T-helper 9 cell (primary cell): ENCODE results near the gene SLC44A5.
"Not testable (repeated sequence)": the region's sequence is repeated elsewhere in the genome, so short reads cannot be mapped to it uniquely, and the experiment has no call there.

Source experiments
- DNase-seq: peaks from one replicate; pipeline ENCODE4 v3.0.0-alpha.2; 2020

The SLC44A5 gene

DNA sequence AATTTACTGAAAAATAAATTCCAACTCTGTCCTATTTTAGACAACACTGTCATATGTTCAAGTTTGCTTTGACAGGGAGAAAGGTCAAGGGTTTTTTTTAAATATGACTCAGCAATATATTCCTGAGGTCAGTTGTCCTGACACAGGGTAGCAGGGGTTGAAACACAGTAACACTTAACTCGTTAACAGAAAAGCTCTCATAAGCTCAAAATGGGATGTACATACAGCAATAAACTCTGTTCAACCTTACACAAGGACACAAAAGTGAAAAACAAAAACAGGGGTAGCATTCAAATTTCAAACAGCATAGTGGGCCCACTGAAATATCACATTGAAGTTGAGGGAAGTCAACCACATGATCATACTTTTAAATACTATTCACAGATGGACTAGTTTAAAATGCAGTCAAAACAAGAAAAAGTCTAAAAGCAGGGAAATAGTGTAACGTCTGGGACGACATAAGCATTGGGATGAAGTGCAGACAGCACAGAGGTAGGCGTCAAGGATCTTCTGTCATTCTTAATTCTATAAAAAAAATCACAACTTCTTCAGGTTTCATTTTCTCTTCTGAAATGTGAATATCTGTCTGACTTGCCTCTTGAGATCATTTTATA, 89.9 kb downstream of the SLC44A5 start:
- DNase-seq, result no peak

DNA sequence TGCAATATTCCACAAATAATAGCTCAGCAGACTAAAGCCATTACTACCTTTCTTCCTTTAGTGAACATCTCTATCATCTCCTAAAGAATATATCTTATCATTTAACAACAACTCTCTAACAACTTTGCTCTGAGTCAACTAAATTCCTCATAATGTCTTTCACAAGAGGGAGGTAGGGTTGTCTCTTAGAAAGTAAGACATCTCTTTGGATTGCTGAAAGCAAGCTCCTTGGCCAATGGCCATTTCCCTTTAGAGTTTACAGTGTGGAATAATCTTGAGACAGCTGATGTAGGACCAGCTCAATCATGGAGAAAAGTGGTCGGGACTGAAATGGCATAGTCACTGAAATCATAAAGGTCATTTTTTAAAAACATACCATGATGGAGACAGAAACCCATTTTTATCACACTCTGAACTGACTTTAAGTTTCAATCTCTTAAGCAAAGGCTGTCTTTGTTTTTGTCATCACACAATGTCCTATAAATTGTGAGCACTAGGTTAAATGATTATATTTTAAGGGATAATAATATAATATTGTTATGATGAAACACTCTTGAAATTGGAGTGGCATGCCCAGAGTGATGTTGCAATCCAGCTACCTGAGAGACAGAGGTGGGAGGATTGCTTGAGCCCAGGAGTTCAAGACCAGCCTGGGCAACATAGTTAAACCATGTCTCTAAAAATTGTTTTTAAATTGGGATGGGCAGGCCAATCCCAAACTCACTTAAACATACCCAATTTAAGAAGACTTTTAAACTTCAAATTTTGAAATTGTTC, 91.1 kb downstream of the SLC44A5 start:
- no peak for DNase-seq

DNA sequence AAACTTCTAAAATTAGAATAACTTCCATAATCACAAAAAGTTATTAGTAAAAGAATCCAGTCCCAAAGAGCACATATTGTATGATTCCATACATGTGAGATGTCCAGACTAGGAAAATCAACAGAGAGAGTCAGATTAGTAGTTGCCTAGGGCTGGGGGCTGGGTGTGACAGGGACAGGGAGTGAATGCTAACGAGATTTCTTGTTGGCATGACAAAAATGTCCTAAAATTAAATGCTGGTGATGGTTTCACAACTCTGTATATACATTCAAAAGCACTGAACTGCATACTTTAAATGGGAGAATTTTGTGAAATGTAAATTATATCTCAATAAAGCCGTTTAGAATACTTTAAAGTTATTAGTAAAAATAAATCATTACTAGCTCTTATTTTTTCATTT, 92.2 kb downstream of the SLC44A5 start:
- no peak for DNase-seq

DNA sequence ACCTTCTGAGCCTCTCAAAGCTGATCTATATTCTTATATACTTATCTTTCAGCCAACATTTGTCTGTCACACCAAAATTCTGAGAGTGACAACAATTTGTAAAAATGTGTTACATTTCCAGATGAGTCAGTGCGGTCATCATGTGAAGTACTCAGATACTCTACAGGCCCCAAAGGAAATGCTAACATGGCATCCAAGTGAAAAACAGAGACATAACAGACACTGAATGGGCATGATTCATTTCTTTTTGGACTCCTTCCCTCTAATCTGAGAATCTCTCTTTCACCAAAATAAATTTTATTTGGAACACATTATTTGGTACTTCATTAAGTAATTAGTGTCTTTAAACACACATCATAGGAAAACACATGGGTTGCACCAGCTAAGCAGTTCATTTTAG, 96.6 kb downstream of the SLC44A5 start:
- DNase-seq, result no peak

DNA sequence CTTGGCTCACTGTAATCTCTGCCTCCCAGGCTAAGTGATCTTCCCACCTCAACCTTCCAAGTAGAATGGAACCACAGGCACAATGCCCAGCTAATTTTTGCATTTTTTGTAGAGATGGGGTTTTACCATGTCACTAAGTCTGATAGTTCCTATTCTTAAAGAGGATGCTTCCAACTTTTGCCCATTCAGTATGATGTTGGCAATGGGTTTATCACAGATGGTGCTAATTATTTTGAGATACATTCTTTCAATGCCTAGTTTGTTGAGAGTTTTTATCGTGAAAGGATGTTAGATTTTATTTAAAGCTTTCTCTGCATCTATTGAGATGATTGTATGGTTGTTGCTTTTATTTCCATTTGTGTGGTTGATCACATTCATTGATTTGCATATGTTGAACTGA, 103.9 kb downstream of the SLC44A5 start:
- no peak for DNase-seq

DNA sequence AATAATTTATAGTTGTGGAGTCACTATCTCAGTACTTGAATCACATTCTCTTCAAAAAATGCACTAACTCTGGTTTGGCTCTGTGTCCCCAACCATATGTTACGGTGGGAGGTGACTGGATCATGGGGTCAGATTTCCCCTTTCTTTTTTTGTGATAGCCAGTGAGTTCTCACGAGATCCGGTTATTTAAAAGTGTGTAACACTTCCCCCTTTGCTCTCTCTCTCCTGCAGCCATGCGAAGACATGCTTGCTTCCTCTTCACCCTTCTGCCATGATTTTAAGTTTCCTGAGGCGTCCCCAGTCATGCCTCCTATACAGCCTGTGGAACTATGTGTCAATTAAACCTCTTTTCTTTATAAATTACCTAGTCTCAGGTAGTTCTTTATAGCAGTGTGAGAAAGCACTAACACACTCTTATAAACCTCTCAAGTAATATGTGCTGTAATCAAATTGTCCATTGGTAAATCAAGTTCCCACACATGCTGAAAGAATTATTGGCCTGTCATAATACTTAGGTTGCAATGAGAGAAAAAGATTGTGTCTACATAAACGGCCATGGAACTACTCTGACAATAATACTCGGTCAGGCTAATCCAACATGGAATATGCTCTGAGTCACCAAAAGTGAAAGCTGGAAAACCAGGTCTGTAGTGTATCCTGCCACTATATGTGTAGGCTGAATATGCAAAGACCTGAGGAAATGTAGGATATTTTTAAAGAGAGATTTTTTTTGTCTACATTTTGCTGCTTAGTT, 107.5 kb downstream of the SLC44A5 start:
- no peak for DNase-seq

DNA sequence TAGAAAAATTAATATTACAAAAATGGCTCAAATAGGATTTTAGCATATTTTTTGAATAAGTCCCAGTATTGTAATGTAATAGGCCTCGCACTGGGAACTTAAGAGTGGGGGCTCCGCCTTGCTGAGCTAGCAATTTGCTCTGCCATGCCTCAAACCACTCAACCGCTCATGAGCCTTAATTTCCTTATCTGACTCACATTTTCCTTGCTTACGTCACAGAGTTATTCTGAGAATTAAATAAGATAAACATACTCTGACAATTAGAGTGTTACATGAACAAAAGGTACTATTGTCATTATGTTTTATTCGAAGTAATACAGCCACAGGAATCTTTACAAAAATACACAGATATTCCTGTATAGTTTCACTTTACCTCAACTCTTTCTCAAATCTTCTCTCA, 108.1 kb downstream of the SLC44A5 start:
- DNase-seq, result no peak

DNA sequence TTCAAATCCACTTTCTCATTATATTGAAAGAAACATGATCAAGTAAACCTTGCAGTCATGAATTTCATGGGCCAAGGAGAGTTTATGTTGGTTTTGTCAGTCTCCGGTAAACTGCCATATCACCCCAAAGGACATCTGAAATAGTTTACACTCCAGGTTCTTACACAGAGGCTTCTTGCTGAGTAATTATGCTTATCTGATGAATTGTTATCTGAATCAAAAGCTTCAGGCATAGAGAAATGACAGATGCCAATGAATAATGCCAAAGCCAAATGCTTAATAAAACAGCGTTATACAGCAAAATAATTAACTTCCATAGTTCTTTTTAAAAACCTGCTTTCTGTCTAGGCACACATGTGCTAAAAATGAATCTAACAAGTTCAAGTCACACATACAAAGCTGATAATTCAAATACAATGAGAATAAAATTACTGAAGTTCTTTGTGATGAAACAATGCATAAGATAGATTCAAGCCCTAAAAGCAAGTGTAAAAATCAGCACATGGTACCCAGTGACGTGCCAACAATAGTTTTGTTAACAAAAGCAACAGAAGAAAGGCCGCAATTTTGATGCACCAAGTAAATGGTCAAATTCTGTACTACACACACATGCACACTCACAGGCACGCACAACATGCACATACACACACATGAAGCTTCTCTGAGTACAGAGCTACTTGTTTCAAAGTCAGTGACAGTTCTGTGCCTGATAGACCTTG, 109.2 kb downstream of the SLC44A5 start:
- DNase-seq, result no peak

DNA sequence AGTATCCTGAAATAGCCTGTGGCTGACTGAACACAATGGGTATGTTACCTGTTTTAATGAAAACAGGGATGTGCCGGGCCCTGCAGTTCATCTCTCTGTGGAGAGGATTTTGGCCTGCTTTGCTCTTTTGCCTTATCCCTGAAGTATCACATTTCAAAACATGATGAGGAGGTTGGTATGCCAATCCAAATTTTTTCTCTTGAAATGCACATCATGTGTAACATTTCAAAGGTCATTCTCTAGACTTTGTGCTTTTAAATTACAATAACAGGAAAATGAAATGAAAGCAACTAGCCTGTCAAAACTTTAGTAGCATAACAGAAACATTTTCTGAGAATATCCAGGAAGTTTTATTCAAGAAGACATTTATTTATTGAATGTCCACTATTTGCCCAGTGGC, 118.9 kb downstream of the SLC44A5 start:
- DNase-seq, result no peak

DNA sequence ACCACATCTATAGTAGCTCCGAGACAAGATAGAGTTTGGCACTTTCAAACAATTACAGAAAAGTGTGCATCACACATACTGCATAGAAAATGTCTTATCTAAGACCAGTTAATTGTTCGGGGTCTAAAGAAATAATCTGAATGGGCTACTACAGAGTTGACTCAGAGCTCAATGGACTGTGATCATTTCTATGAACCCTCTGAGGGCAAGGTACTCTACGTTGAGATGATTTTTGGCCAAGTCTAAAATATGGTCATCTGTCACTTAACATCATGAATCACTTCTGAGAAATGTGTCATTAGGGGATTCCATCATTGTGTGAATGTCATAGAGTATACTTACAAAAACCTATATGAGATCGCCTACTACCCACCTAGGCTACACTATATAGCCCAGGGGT, 123.5 kb downstream of the SLC44A5 start:
- no peak for DNase-seq

DNA sequence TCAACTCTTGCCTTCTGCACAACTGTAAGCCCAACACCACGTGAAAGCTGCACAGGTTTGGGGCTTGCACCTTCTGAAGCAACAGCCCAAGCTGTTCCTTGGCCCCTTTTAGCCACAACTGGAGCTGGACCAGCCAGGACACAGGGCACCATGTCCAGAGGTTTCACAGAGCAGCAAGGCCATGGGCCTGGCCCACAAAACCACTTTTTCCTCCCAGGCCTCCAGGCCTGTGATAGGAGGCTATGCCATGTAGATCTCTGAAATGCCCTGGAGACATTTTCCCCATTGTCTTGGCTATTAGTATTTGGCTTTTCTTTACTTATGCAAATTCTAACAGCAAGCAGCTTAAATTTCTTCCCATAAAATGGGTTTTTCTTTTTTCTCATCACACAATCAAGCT, 126.1 kb downstream of the SLC44A5 start:
- DNase-seq, result no peak

DNA sequence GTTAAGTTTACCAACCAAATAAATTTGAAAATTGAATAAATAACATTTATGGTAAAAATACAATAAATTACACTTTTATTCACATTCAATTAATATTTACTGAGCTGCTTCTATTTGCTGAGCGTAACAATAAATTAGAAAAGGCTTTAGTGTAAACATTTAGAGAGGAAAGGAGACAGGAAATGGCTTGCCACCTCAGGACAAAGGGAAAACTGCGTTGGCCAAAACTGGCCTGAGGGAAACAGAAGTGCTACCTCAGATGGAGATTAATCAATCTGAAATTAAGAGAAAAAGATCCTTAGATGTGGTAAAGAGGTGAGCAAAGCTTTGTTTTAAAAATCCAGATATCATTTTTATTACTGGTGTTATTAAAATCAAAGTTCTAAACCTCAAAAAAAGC, 128.0 kb downstream of the SLC44A5 start:
- DNase-seq, result no peak

DNA sequence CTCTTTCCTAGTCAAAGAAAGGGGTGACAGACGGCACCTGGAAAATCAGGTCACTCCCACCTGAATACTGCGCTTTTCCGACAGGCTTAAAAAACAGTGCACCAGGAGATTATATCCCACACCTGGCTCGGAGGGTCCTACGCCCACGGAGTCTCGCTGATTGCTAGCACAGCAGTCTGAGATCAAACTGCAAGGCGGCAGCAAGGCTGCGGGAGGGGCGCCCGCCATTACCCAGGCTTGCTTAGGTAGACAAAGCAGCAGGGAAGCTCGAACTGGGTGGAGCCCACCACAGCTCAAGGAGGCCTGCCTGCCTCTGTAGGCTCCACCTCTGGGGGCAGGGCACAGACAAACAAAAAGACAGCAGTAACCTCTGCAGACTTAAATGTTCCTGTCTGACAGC, 134.4 kb downstream of the SLC44A5 start:
- DNase-seq, result not testable (repeated sequence)

DNA sequence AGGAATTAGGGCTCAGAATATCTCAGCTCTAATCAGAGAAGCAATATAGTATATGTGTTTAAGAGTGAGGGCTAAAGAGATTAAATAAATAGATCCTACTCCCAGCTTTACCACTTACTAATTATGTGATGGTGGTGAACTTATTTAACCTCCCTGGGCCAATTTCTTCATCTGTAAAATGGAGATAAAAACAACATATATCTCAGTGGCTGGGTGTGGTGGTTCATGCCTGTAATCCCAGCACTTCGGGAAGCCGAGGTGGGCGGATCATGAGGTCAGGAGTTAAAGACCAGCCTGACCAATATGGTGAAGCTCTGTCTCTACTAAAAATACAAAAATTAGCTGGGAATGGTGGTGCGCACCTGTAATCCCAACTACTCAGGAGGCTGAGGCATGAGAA, 135.2 kb downstream of the SLC44A5 start:
- no peak for DNase-seq

DNA sequence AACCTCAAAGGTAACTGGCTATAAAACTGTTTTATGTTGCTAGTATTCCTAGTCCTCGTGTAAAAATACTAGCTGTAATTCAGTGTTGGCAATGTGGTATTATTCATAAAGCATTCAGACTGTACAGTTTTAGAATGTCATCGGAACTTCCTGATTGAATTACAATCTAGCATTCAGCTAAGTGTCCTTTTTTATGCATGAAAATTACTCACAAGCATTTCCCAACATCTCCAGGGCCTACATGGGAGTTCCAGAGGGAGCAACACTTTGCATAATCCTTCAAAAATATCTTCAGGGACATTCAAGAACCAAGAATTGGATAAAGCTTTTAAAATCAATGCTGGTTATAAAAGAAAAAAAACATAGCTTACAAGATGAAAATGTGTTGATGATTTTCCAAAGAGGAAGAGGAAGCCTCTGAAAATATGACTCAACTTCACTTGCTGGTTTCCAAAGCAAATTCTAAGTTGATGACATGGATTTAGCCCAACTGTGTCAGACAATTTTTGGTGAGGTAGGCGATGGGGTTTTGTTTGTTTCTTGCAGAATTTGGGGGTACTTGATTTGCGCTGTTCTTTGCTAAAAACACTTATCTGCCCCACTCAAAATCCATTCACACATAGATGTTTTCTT, 137.8 kb downstream of the SLC44A5 start:
- DNase-seq, result no peak

DNA sequence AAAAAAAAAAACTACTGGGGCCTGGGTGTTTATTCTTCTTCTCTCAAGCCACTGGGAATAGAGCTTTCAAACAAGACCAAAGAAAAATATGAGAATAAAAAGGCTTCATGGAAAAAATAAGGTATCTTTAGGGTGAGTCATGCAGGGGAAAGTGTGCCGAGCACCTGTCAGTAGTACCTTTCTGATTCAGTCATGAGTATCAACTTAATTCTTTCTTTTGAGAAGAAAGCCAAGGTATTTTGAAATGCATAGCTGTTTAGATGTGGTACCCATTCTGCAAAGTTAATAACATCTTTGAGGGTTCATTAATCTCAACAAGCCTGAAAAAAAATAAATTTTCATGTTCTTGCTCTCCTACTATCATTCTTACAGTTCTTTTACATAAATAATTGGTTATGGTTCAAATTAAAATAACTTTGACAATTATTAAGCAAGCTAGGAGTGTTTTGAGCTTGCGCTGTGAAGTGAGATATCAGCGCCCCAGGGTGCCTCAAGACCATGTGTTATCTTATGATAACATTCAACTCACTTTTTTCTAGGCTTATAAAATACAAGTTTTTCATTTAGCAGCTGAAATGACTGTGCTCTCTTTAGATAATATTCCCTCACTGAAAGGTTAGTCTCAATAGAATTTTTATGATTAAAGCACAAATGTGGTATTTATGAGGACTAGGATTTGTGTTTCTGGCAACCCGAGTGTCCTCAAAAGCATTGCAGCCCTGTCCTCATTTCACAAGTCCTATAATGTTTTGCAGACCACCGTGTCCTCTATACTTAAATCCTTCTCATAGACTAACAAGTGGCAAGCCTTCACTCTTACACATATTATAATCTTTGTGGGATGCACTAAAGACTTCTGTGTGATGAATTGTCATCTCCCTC, 138.6 kb downstream of the SLC44A5 start:
- DNase-seq, result no peak

DNA sequence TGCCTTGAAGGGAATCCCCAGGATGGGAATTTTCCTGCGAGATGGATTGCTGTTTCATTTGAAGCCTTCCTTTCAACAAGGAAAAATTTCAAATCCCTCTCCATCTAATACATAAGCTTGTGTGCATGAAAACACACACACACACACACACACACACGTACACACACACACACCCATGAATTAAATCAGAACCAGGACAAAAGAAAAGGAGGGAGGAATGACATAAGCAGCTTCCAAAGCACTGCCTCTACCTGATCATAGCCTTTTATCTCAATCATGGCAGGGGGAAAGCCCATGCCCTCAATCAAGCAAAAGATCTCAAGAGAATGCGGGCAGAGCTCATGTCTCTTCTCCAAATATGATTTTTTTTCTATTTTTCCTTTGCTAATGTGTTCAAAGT, 139.7 kb downstream of the SLC44A5 start:
- DNase-seq, result no peak

DNA sequence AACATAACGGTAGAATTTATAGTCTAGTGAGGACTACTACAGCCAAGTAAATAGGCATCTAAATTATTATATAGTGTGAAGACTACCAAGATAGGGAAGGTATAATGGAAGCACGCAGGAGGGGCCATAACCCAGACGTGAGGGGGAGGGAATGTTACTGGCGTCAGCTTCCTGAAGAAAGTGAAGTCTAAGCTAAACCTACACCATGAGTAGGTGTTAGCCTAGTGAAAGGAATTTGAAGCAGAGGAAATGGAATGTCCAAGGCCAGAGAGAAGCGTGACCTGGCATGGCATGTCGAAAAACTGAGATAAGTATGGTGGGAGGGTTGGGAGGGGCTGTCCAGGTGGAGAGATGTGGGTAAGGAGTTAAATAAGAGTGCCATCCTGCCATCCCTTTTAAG, 140.5 kb downstream of the SLC44A5 start:
- no peak for DNase-seq

DNA sequence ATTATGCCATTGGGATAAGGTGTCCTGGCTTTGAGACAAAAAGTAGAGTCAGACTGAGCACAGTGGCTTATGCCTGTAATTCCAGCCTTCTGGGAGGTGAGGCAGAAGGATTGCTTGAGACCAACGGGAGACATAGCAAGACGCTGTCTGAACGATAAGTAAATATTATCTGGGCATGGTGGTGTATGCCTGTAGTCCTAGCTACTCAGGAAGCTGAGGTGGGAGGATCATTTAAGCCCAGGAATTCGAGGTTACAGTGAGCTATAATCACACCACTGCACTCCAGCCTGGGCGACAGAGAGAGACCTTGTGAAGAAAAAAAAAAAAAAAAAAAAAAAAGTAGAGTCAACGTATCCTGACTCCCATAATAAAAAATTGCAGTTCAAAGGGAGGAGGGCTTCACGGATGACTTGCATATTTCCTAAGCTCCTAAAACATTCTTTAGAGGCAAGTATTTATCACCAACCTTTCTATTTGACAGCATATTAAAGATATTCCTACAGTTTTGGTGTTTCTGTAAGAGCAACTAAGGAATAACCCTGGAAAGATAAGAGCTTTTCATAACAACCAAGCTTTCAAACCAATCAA, 141.2 kb downstream of the SLC44A5 start:
- no peak for DNase-seq

DNA sequence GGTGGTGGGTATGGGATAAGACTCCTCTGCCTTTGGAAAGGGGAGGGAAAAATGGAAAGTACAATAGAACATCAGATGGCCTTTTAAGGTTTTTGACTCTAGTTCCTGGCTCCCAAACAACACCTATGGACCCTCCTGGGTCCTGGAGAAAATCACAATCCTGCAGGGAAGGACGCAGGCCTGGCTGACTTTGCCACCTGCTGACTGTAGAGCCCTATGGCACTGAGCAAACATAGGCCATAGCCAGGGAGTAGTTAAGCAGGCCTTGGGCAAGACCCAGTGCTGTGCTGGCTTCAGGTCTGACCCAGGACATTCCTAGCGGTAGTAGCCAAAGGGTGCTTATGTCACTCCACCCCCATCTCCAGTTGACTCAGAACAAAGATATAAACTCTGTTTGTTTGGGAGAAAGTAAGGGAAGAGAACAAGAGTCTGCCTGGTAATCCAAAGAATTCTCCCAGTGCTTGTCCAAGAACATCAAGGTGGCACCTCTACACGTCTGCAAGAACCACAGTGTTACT, 149.0 kb downstream of the SLC44A5 start:
- no peak for DNase-seq

DNA sequence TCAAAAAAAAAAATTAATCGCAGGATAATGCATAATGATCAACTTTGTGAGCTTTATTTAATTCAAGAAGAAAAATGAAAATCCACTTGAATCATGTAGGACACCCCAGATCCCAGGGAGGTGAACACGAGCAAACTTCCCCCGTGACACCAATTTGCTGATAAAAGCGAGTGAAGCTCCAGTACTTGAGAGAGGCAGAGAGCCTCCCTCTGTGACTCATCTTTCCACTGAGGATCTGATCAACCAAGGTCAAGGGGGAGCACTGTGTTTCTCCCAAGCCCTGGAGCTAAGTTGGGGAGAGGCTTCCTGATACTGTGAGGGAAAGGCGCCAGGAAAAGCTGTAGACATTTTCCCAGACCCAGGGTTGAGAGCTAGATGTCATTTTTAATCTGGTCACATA, 160.9 kb downstream of the SLC44A5 start:
- no peak for DNase-seq
